HepG2 (cell line): Measurements from ENCODE around the gene FAM114A2. TPM values are rescaled to one million over a fixed set of nuclear protein-coding genes. Genes with fewer than 3 reads are reported as not detected.

Experiments
- DPF2 ChIP-seq: sonication (generic); formaldehyde crosslinking; IDR thresholded peaks from 2 replicates; pipeline ENCODE4 v1.4.0; 2020; ENCODE audit warnings: mild to moderate bottlenecking, low read depth, missing genetic modification reagents, borderline replicate concordance
- HNF4A ChIP-seq: sonication (generic); formaldehyde crosslinking; IDR thresholded peaks from 2 replicates; pipeline ENCODE4 v1.4.0; 2020; ENCODE audit warnings: missing genetic modification reagents
- HNRNPK ChIP-seq: fragments of 200-400 bp; formaldehyde crosslinking; IDR thresholded peaks from 2 replicates; pipeline ENCODE4 v1.6.1; 2018; ENCODE audit warnings: low read length, low read depth, moderate library complexity, mild to moderate bottlenecking; ENCODE audit not compliant: poor library complexity, severe bottlenecking
- JARID2 ChIP-seq: sonication (generic); formaldehyde crosslinking; IDR thresholded peaks from 2 replicates; pipeline ENCODE4 v1.8.1; 2023; ENCODE audit warnings: missing genetic modification reagents, inconsistent platforms; ENCODE audit not compliant: insufficient replicate concordance
- NR3C1 ChIP-seq: sonication (generic); formaldehyde crosslinking; IDR thresholded peaks from 2 replicates; pipeline ENCODE4 v1.4.0; 2020; ENCODE audit warnings: missing genetic modification reagents
- ONECUT2 ChIP-seq: sonication (generic); formaldehyde crosslinking; IDR thresholded peaks from 2 replicates; pipeline ENCODE4 v1.4.0; 2020; ENCODE audit warnings: missing genetic modification reagents
- REXO4 ChIP-seq: sonication (generic); formaldehyde crosslinking; IDR thresholded peaks from 2 replicates; pipeline ENCODE4 v1.8.0; 2022; ENCODE audit warnings: missing genetic modification reagents, mild to moderate bottlenecking, borderline replicate concordance
- SAP130 ChIP-seq: IDR thresholded peaks from 2 replicates; pipeline ENCODE4 v1.6.1; 2016; ENCODE audit warnings: low read depth
- SOX5 ChIP-seq: IDR thresholded peaks from 2 replicates; pipeline ENCODE4 v1.6.1; 2016; ENCODE audit warnings: borderline replicate concordance
- TAF15 ChIP-seq: fragments of 200-400 bp; formaldehyde crosslinking; IDR thresholded peaks from one replicate; pipeline ENCODE4 v1.6.1; 2018; ENCODE audit warnings: mild to moderate bottlenecking, low read depth, low read length; ENCODE audit not compliant: poor library complexity, severe bottlenecking
- TSC22D2 ChIP-seq: sonication (generic); formaldehyde crosslinking; IDR thresholded peaks from 2 replicates; pipeline ENCODE4 v1.5.1; 2020; ENCODE audit warnings: missing genetic modification reagents, mild to moderate bottlenecking, borderline replicate concordance
- YEATS2 ChIP-seq: sonication (generic); formaldehyde crosslinking; IDR thresholded peaks from 2 replicates; pipeline ENCODE4 v1.4.0; 2020; ENCODE audit warnings: missing genetic modification reagents, borderline replicate concordance
- ZFP90 ChIP-seq: sonication (generic); formaldehyde crosslinking; IDR thresholded peaks from 2 replicates; pipeline ENCODE4 v1.8.0; 2022; ENCODE audit warnings: missing genetic modification reagents, mild to moderate bottlenecking, inconsistent platforms, borderline replicate concordance
- ZNF263 ChIP-seq: sonication (generic); formaldehyde crosslinking; IDR thresholded peaks from 2 replicates; pipeline ENCODE4 v1.4.0; 2020; ENCODE audit warnings: missing genetic modification reagents
- ZNF33B ChIP-seq: sonication (generic); formaldehyde crosslinking; IDR thresholded peaks from 2 replicates; pipeline ENCODE4 v1.5.1; 2020; ENCODE audit warnings: mild to moderate bottlenecking, missing genetic modification reagents
- ZNF484 ChIP-seq: sonication (generic); formaldehyde crosslinking; IDR thresholded peaks from 2 replicates; pipeline ENCODE4 v1.5.1; 2020; ENCODE audit warnings: mild to moderate bottlenecking, low read depth, missing genetic modification reagents, borderline replicate concordance
- ZNF616 ChIP-seq: sonication (generic); formaldehyde crosslinking; IDR thresholded peaks from 2 replicates; pipeline ENCODE4 v1.5.0; 2020; ENCODE audit warnings: low read depth, mild to moderate bottlenecking, missing genetic modification reagents
- ZNF619 ChIP-seq: sonication (generic); formaldehyde crosslinking; IDR thresholded peaks from 2 replicates; pipeline ENCODE4 v1.4.0; 2020; ENCODE audit warnings: mild to moderate bottlenecking, missing genetic modification reagents
- ZNF670 ChIP-seq: sonication (generic); formaldehyde crosslinking; IDR thresholded peaks from 2 replicates; pipeline ENCODE4 v1.8.0; 2022; ENCODE audit warnings: mild to moderate bottlenecking, missing genetic modification reagents, borderline replicate concordance
- ZNF678 ChIP-seq: sonication (generic); formaldehyde crosslinking; IDR thresholded peaks from 2 replicates; pipeline ENCODE4 v1.4.0; 2020; ENCODE audit warnings: mild to moderate bottlenecking, missing genetic modification reagents
- ZNF878 ChIP-seq: sonication (generic); formaldehyde crosslinking; IDR thresholded peaks from 2 replicates; pipeline ENCODE4 v1.8.1; 2023; ENCODE audit warnings: mild to moderate bottlenecking, missing genetic modification reagents, moderate library complexity
- polyA plus RNA-seq, 8 experiments: library from polyadenylated mRNA; depleted of rRNA in 3 of 8; stranded (reverse) in 7 of 8; unstranded in 1 of 8; fragments of >200 nt; fragmentation: Illumina TruSeq in 4 of 8; extraction: Trizol in 4 of 8; gene quantifications; 2 replicates each; pipeline versions ENCODE4 v1.2.1 to v1.2.3, GENCODE V29; 2011 to 2016; ENCODE audit warnings: low read depth in 4 of 8, missing spikeins in 1 of 8, mixed read lengths in 1 of 8; ENCODE audit not compliant: insufficient read depth in 1 of 8
- total RNA-seq, 5 experiments: library from RNA; depleted of rRNA; stranded (reverse); fragments of >200 nt; fragmentation: Illumina TruSeq; extraction: Trizol; gene quantifications; 2 replicates each; pipeline ENCODE4 v1.2.3, GENCODE V29; 2016; ENCODE audit warnings: low read depth in 1 of 5
- TF ChIP-seq, protein P1 (sequence below): sonication (generic); formaldehyde crosslinking; IDR thresholded peaks from 2 replicates; pipeline ENCODE4 v1.5.0; 2020; ENCODE audit warnings: mild to moderate bottlenecking, low read depth, missing genetic modification reagents, borderline replicate concordance
- TF ChIP-seq, protein P2 (sequence below): sonication (generic); formaldehyde crosslinking; IDR thresholded peaks from 2 replicates; pipeline ENCODE4 v1.5.1; 2020; ENCODE audit warnings: missing genetic modification reagents, mild to moderate bottlenecking, borderline replicate concordance
- TF ChIP-seq, protein P3 (sequence below): sonication (generic); formaldehyde crosslinking; IDR thresholded peaks from 2 replicates; pipeline ENCODE4 v1.4.0; 2020; ENCODE audit warnings: missing genetic modification reagents
- TF ChIP-seq, protein P4 (sequence below): IDR thresholded peaks from 2 replicates; pipeline ENCODE4 v1.6.1; 2016; ENCODE audit warnings: missing genetic modification reagents, missing compliant biosample characterization

FAM114A2 gene
- total and polyA plus RNA-seq, 2 of the 13 experiments (the other 11 are each of a cell fraction or from before 2014, with no cell fraction given), result 6.9 to 11.4 TPM

DNA sequence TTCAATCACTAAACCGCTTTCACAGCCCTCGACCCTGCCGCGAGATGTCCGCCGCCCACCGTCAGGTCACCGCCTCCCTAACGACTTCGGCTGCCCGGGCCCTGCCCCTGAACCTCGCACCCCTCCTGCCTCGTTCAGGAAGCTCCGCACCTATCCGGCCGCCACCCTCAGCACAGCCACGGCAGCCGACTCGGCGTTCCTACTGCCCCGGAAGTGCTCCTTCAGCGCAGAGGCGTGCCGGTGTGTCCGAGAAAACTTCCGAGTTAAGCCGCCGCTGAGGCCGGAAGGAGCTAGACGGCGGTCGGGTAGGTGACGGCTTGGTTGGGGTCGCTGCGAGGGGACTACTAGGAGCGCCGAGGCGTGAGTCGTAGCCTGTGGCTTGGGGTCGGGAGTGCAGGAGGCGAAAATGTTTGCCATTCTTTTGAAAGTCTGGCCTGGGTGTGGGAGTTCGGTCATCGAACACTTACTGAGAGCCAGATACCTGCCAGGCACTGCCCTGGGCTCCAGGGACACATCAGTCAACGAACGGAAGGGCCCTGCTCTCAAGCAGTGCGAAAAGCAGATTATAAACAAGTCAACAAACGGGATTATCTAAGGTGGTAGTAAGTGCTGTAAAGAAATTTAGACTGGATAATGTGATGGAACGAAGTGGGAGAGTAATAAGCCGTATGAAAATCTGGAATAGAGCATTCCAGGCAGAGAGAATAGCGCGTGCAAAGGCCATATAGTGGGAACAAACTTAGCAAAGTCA, at the start of gene FAM114A2, which contains the start of gene MFAP3 (continued):
- TF ChIP-seq NR3C1 (CRISPR knock-in tag), result no peak
- TF ChIP-seq SOX5 (CRISPR knock-in tag), result peak; percentile 67
- TF ChIP-seq HNRNPK, result no peak
- TF ChIP-seq REXO4, result no peak
- peak; percentile 64; the same call in 1 of the 2 replicates for TF ChIP-seq ZNF678 (CRISPR knock-in tag)
- TF ChIP-seq ZNF263, result no peak
- TF ChIP-seq, protein P1, sequence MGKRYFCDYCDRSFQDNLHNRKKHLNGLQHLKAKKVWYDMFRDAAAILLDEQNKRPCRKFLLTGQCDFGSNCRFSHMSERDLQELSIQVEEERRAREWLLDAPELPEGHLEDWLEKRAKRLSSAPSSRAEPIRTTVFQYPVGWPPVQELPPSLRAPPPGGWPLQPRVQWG (CRISPR knock-in tag), result no peak
- TF ChIP-seq ZNF33B, result peak; percentile 70
- TF ChIP-seq SAP130, result peak; percentile 98
- TF ChIP-seq, protein P2, sequence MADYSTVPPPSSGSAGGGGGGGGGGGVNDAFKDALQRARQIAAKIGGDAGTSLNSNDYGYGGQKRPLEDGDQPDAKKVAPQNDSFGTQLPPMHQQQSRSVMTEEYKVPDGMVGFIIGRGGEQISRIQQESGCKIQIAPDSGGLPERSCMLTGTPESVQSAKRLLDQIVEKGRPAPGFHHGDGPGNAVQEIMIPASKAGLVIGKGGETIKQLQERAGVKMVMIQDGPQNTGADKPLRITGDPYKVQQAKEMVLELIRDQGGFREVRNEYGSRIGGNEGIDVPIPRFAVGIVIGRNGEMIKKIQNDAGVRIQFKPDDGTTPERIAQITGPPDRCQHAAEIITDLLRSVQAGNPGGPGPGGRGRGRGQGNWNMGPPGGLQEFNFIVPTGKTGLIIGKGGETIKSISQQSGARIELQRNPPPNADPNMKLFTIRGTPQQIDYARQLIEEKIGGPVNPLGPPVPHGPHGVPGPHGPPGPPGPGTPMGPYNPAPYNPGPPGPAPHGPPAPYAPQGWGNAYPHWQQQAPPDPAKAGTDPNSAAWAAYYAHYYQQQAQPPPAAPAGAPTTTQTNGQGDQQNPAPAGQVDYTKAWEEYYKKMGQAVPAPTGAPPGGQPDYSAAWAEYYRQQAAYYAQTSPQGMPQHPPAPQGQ (CRISPR knock-in tag), result peak; percentile 57; the same call in 1 of the 2 replicates
- TF ChIP-seq ZNF616 (CRISPR knock-in tag), result peak; percentile 43; the same call in 1 of the 2 replicates
- TF ChIP-seq ZNF670 (CRISPR knock-in tag), result peak; percentile 51; the same call in 1 of the 2 replicates
- TF ChIP-seq ZNF484 (CRISPR knock-in tag), result no peak
- peak; percentile 97 for TF ChIP-seq YEATS2 (CRISPR knock-in tag)
- TF ChIP-seq ONECUT2 (CRISPR knock-in tag), result 0 out of 2 replicates have a peak, but pooled peaks have one; percentile 3
- TF ChIP-seq, protein P3, sequence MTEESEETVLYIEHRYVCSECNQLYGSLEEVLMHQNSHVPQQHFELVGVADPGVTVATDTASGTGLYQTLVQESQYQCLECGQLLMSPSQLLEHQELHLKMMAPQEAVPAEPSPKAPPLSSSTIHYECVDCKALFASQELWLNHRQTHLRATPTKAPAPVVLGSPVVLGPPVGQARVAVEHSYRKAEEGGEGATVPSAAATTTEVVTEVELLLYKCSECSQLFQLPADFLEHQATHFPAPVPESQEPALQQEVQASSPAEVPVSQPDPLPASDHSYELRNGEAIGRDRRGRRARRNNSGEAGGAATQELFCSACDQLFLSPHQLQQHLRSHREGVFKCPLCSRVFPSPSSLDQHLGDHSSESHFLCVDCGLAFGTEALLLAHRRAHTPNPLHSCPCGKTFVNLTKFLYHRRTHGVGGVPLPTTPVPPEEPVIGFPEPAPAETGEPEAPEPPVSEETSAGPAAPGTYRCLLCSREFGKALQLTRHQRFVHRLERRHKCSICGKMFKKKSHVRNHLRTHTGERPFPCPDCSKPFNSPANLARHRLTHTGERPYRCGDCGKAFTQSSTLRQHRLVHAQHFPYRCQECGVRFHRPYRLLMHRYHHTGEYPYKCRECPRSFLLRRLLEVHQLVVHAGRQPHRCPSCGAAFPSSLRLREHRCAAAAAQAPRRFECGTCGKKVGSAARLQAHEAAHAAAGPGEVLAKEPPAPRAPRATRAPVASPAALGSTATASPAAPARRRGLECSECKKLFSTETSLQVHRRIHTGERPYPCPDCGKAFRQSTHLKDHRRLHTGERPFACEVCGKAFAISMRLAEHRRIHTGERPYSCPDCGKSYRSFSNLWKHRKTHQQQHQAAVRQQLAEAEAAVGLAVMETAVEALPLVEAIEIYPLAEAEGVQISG (CRISPR knock-in tag), result peak; percentile 96
- TF ChIP-seq HNF4A (CRISPR knock-in tag), result peak; percentile 50
- 0 out of 2 replicates have a peak, but pooled peaks have one; percentile 18 for TF ChIP-seq DPF2
- no peak for TF ChIP-seq TAF15
- peak; percentile 98 for TF ChIP-seq ZNF619 (CRISPR knock-in tag)
- no peak for TF ChIP-seq TSC22D2
- TF ChIP-seq ZFP90 (CRISPR knock-in tag), result no peak; the same call in 1 of the 2 replicates
- no peak for TF ChIP-seq ZNF878 (CRISPR knock-in tag)
- peak; percentile 26 for TF ChIP-seq JARID2
- TF ChIP-seq, protein P4, sequence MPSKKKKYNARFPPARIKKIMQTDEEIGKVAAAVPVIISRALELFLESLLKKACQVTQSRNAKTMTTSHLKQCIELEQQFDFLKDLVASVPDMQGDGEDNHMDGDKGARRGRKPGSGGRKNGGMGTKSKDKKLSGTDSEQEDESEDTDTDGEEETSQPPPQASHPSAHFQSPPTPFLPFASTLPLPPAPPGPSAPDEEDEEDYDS (CRISPR knock-in tag), result peak; percentile 83
